IMR-90 (cell line): ENCODE data around the gene WBP1L.

Experiments used
- MAFK ChIP-seq: IDR thresholded peaks from 2 replicates; pipeline ENCODE4 v1.6.1; 2012; ENCODE audit warnings: low read depth, low read length, improper control_type of control experiment
- RAD21 ChIP-seq: IDR thresholded peaks from 2 replicates; pipeline ENCODE4 v1.6.1; 2012; ENCODE audit warnings: low read length, improper control_type of control experiment
- TF ChIP-seq, protein P1 (sequence below): fragments of 150-350 bp; IDR thresholded peaks from 2 replicates; pipeline ENCODE4 v1.6.1; 2017; ENCODE audit warnings: mild to moderate bottlenecking, antibody characterized with exemption, low read length, low read depth
- TF ChIP-seq, protein P2 (sequence below): conservative IDR thresholded peaks from 2 replicates; pipeline ENCODE4 v1.5.1; 2012; ENCODE audit warnings: mild to moderate bottlenecking, low read depth, low read length, improper control_type of control experiment

DNA sequence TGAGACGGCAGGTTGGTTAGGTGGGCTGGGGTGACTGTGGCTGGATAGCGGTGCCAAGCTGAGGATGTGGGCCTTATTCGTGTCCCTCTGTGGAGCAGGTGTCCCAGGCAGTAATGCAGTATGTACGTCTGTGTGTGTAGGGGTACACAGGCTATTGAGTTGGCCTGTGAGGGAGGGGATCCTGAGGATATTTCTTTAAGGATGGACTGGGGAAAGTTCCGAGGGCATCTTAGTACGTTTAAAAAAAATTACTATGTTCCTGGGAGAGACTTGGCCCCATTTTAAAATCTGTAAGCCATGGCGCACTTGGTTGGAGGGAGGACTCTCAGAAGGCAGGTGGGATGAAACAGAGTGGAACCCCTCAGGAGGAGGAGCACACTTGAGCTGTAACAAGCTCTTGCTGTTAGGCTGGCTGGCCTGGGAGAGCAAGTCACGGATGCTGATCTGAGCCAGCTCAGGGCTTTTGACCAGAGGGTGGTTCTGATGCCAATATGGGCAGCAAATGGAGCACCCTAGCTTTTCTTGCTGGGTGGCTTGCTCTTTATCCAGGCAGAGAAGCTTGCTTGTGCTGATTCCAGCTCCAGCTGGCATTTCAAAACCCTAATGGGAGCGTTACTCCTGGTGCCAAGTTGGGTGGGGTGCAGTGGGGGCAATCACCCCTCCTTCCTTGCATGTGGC, 765 bp downstream of the WBP1L start:
- TF ChIP-seq, protein P1, sequence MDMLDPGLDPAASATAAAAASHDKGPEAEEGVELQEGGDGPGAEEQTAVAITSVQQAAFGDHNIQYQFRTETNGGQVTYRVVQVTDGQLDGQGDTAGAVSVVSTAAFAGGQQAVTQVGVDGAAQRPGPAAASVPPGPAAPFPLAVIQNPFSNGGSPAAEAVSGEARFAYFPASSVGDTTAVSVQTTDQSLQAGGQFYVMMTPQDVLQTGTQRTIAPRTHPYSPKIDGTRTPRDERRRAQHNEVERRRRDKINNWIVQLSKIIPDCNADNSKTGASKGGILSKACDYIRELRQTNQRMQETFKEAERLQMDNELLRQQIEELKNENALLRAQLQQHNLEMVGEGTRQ = no peak
- TF ChIP-seq, protein P2, sequence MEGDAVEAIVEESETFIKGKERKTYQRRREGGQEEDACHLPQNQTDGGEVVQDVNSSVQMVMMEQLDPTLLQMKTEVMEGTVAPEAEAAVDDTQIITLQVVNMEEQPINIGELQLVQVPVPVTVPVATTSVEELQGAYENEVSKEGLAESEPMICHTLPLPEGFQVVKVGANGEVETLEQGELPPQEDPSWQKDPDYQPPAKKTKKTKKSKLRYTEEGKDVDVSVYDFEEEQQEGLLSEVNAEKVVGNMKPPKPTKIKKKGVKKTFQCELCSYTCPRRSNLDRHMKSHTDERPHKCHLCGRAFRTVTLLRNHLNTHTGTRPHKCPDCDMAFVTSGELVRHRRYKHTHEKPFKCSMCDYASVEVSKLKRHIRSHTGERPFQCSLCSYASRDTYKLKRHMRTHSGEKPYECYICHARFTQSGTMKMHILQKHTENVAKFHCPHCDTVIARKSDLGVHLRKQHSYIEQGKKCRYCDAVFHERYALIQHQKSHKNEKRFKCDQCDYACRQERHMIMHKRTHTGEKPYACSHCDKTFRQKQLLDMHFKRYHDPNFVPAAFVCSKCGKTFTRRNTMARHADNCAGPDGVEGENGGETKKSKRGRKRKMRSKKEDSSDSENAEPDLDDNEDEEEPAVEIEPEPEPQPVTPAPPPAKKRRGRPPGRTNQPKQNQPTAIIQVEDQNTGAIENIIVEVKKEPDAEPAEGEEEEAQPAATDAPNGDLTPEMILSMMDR = no peak
- TF ChIP-seq MAFK (no peak), RAD21 (no peak; the same call in 1 of the 2 replicates)
